Vagina (tissue), 2 donors: ENCODE data around the gene B3GNT7.

ENCODE experiments used
- CTCF ChIP-seq, 3 experiments: fragments of 450-650 bp in 2 of 3; fragments of 200-600 bp in 1 of 3; sonication (generic) in 1 of 3; IDR thresholded peaks; one replicate each; pipeline ENCODE4 v1.5.1; 2017 to 2019; ENCODE audit warnings: antibody characterized with exemption in 3 of 3, mild to moderate bottlenecking in 2 of 3, moderate library complexity in 2 of 3
- POLR2A ChIP-seq, 2 donors: fragments of 450-650 bp; IDR thresholded peaks; one replicate each; pipeline ENCODE4 v1.6.1; 2017; ENCODE audit warnings: antibody characterized with exemption in 2 of 2, mild to moderate bottlenecking in 2 of 2, moderate library complexity in 2 of 2

GRCh38 chr2:231380307-231380706, 15.2 kb upstream of the B3GNT7 start:
- no peak for TF ChIP-seq CTCF (IDR thresholded peaks at IDR 0.05)
- TF ChIP-seq POLR2A (IDR thresholded peaks at IDR 0.05): no peak
